IMR-90 (cell line): Measurements from ENCODE around the gene ADM2. TPM values are rescaled to one million over a fixed set of nuclear protein-coding genes. Genes with fewer than 3 reads are reported as not detected.

Experiments used
- ATAC-seq: fragments of 200-7000 bp; cut with Tn5 transposase; 2 replicates; pipeline ENCODE4 v1.9.1; 2020; ENCODE audit warnings: low read depth, mild to moderate bottlenecking, moderate library complexity
- BruUV-seq: library from RNA; stranded (reverse); fragments of 400-500 nt; replicated peaks from 2 replicates; lab custom pipeline; 2021; lab: Mats Ljungman, UMichigan
- CTCF ChIA-PET: fragments of 300-600 bp; formaldehyde crosslinking; extraction: SDS; loops from one replicate; lab custom pipeline; 2021; ENCODE audit warnings: antibody characterized with exemption; lab: Yijun Ruan, JAX
- POLR2A ChIA-PET: fragments of 300-600 bp; sonication (Branson Sonifier 250); formaldehyde crosslinking; loops from one replicate; lab custom pipeline; 2022; ENCODE audit warnings: antibody characterized with exemption; ENCODE audit not compliant: unreplicated experiment; lab: Charles Lee
- DNase-seq: peaks from one replicate; pipeline ENCODE4 v3.0.0; 2013
- H2AFZ ChIP-seq: replicated peaks from 2 replicates; pipeline ENCODE3; 2013; ENCODE audit warnings: low read length, mild to moderate bottlenecking; ENCODE audit not compliant: poor library complexity
- H2AK5ac ChIP-seq: 2 replicates; pipeline ENCODE4 v1.6.1; 2013; ENCODE audit warnings: low read depth, low read length, inconsistent platforms
- H2AK9ac ChIP-seq: replicated peaks from 2 replicates; pipeline ENCODE3; 2013; ENCODE audit warnings: mild to moderate bottlenecking, low read depth, low read length, moderate library complexity; ENCODE audit not compliant: poor library complexity
- H2BK120ac ChIP-seq: 2 replicates; pipeline ENCODE4 v1.6.1; 2013; ENCODE audit warnings: low read depth, low read length, inconsistent platforms
- H2BK15ac ChIP-seq: 3 replicates; pipeline ENCODE4 v1.6.1; 2013; ENCODE audit warnings: low read depth, low read length, inconsistent platforms
- H2BK20ac ChIP-seq: 2 replicates; pipeline ENCODE4 v1.6.1; 2013; ENCODE audit warnings: low read depth, mild to moderate bottlenecking, inconsistent platforms, low read length, moderate library complexity
- H2BK5ac ChIP-seq: 2 replicates; pipeline ENCODE4 v1.6.1; 2013; ENCODE audit warnings: mild to moderate bottlenecking, low read depth, low read length, inconsistent platforms; ENCODE audit not compliant: poor library complexity, severe bottlenecking
- H3K14ac ChIP-seq: replicated peaks from 2 replicates; pipeline ENCODE4 v1.6.1; 2013; ENCODE audit warnings: low read depth, low read length, inconsistent platforms
- H3K18ac ChIP-seq: 2 replicates; pipeline ENCODE4 v1.6.1; 2013; ENCODE audit warnings: low read depth, low read length, control low read depth
- H3K23ac ChIP-seq: 2 replicates; pipeline ENCODE4 v1.6.1; 2013; ENCODE audit warnings: low read depth, low read length, inconsistent platforms
- H3K27ac ChIP-seq: 2 replicates; pipeline ENCODE4 v1.5.1; 2013; ENCODE audit warnings: mild to moderate bottlenecking, control low read depth, low read length; ENCODE audit not compliant: insufficient read depth
- H3K27me3 ChIP-seq: 2 replicates; pipeline ENCODE4 v1.6.1; 2013; ENCODE audit warnings: low read length; ENCODE audit not compliant: control insufficient read depth, insufficient read depth
- H3K36me3 ChIP-seq: 2 replicates; pipeline ENCODE4 v1.6.1; 2013; ENCODE audit warnings: low read length, mixed read lengths; ENCODE audit not compliant: control insufficient read depth, insufficient read depth
- H3K4ac ChIP-seq: 2 replicates; pipeline ENCODE4 v1.6.1; 2013; ENCODE audit warnings: low read depth, low read length, inconsistent platforms
- H3K4me1 ChIP-seq: 2 replicates; pipeline ENCODE4 v1.6.1; 2013; ENCODE audit warnings: low read length, mixed read lengths; ENCODE audit not compliant: control insufficient read depth, insufficient read depth
- H3K4me2 ChIP-seq: 2 replicates; pipeline ENCODE4 v1.6.1; 2013; ENCODE audit warnings: low read depth, mild to moderate bottlenecking, control low read depth, low read length, moderate library complexity
- H3K4me3 ChIP-seq: 2 replicates; pipeline ENCODE4 v1.5.1; 2013; ENCODE audit warnings: low read depth, mild to moderate bottlenecking, control low read depth, low read length, moderate library complexity; ENCODE audit not compliant: insufficient read depth
- H3K56ac ChIP-seq: 2 replicates; pipeline ENCODE4 v1.6.1; 2013; ENCODE audit warnings: low read length, inconsistent platforms; ENCODE audit not compliant: insufficient read depth; ENCODE audit errors: extremely low read depth
- H3K79me1 ChIP-seq, 2 experiments: 2 replicates each; pipeline ENCODE4 v1.6.1; 2013; ENCODE audit warnings: low read length in 2 of 2, inconsistent platforms in 1 of 2, low read depth in 1 of 2
- H3K9ac ChIP-seq: 2 replicates; pipeline ENCODE4 v1.6.1; 2013; ENCODE audit warnings: low read depth, low read length, control low read depth
- H3K9me1 ChIP-seq: 2 replicates; pipeline ENCODE4 v1.6.1; 2013; ENCODE audit warnings: low read length, inconsistent platforms; ENCODE audit not compliant: insufficient read depth
- H3K9me3 ChIP-seq: 2 replicates; pipeline ENCODE4 v1.6.1; 2013; ENCODE audit warnings: low read length; ENCODE audit not compliant: control insufficient read depth, insufficient read depth
- H4K20me1 ChIP-seq: 2 replicates; pipeline ENCODE4 v1.6.1; 2013; ENCODE audit warnings: low read length, inconsistent platforms; ENCODE audit not compliant: insufficient read depth
- H4K5ac ChIP-seq: 2 replicates; pipeline ENCODE4 v1.6.1; 2013; ENCODE audit warnings: mild to moderate bottlenecking, low read depth, low read length, control low read depth
- H4K8ac ChIP-seq, 2 experiments: 2 replicates each; pipeline ENCODE4 v1.6.1; 2013; ENCODE audit warnings: low read depth in 2 of 2, low read length in 2 of 2, control low read depth in 1 of 2, inconsistent platforms in 1 of 2
- H4K91ac ChIP-seq: 2 replicates; pipeline ENCODE4 v1.6.1; 2013; ENCODE audit warnings: low read depth, low read length, inconsistent platforms; ENCODE audit not compliant: insufficient read depth
- MAFK ChIP-seq: IDR thresholded peaks from 2 replicates; pipeline ENCODE4 v1.6.1; 2012; ENCODE audit warnings: low read depth, low read length, improper control_type of control experiment
- WGBS, 2 experiments: methylation state at CpG; one replicate each; pipeline versions ENCODE4 v1.1.5 to v1.1.7; 2013; ENCODE audit warnings: missing lambda C conversion rate in 2 of 2; ENCODE audit not compliant: insufficient read length in 1 of 2; ENCODE audit errors: extremely low coverage in 2 of 2; 5-methylcytosine and 5-hydroxymethylcytosine counted together
- dilution Hi-C: fragments of 300-500 bp; cut with HindIII; formaldehyde crosslinking; loops from one replicate; pipeline ENCODE4 v1.14.3; 2018; ENCODE audit warnings: low sequenced_read_pairs; ENCODE audit not compliant: unreplicated experiment
- in situ Hi-C: fragments of 300-500 bp; cut with MboI; formaldehyde crosslinking; loops from 3 replicates; pipeline ENCODE4 v1.14.3; 2019; ENCODE audit warnings: low sequenced_read_pairs, inconsistent platforms, mixed read lengths
- intact Hi-C: fragments of 100-400 bp; cut with micrococcal nuclease; formaldehyde crosslinking; loops from 2 replicates; pipeline ENCODE4 v1.10.0; 2022
- polyA plus RNA-seq, 3 experiments: library from polyadenylated mRNA; depleted of rRNA; stranded (reverse); fragments of >200 nt; gene quantifications; 2 replicates each; pipeline ENCODE4 v1.2.3, GENCODE V29; 2012; ENCODE audit warnings: low replicate concordance in 1 of 3
- total RNA-seq: library from RNA; depleted of rRNA; stranded (reverse); fragments of >200 nt; gene quantifications from 2 replicates; pipeline ENCODE4 v1.2.3, GENCODE V29; 2012

The ADM2 gene
- total and polyA plus RNA-seq, 2 of the 4 experiments (the other 2 are of a cell fraction), result 0.18 to 2.3 TPM

DNA sequence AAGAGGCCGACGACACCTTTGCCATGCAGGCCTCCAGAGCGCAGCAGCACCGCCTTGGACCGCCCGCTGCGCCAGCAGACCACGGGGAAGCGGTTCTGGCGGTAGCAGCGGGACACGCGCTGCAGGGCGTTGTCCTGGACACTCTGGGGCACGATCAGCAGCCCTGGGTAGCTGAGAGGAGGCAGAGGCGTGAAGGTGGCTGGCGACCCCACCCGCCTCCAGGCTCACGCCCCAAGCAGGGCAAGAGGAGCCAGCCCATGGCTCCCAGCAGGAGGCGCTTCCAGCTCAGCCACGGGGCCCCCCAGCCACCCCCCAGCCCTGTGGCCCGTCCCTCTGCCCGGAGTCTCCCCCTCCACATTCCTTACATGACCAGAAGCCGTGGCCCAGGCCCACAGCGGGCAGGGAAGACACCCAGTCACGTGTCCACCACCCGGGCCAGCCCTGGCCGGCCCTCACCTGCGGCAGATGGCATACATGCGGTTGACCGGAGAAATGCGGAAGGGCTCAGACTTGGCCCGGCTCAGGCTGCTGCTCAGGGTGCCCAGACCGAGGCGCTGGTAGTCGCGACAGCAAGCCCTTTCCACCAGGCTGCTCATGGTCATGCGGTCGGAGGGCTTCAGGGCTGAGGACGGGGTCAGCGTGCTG lies 21.7 kb upstream of the ADM2 start:
- Histone ChIP-seq H3K18ac (no peak overlapping the region), H3K36me3 (peaks cover 91% of the 10 kb centered on the region), H3K79me1 (no peaks in the 10 kb centered on the region), H3K27me3 (no peaks in the 10 kb centered on the region), H2BK120ac (no peak overlapping the region), H3K9me3 (no peaks in the 10 kb centered on the region), H3K4ac (no peak overlapping the region), H2BK20ac (no peak overlapping the region), H3K4me3 (no peak overlapping the region), H3K4me1 (no peaks in the 10 kb centered on the region), H2AFZ (no peak overlapping the region), H4K8ac (no peak overlapping the region), H3K56ac (no peak overlapping the region), H2AK5ac (no peak overlapping the region), H2BK5ac (no peak overlapping the region), H3K27ac (no peak overlapping the region), H3K23ac (no peak overlapping the region), H3K4me2 (no peak overlapping the region), H4K91ac (no peak overlapping the region), H4K20me1 (peaks cover 8% of the 10 kb centered on the region; the same call in 1 of the 2 replicates), H3K9ac (no peak overlapping the region), H4K5ac (no peak overlapping the region), H3K9me1 (no peaks in the 10 kb centered on the region), H2BK15ac (no peak overlapping the region), H2AK9ac (no peak overlapping the region), H3K14ac (no peak overlapping the region)
- dilution Hi-C loops (no loop called here), intact Hi-C loops (no loop called here), in situ Hi-C loops (no loop called here)
- ATAC-seq (no peak), DNase-seq (no peak)
- no TSS peak for BruUV-seq
- ChIA-PET POLR2A (no interaction called here), CTCF (interaction anchor here (0.6 kb wide), 1 partner anchor 160 kb away, joined by 3 read pairs; no protein-coding TSS in a partner anchor)
- WGBS, 2 experiments, result 96% methylated on average over 13 of the region's 41 CpGs; no CpG with 5 or more reads in 1 of the 2 experiments
- no peak for TF ChIP-seq MAFK
